BLaER1 treated with 17β-estradiol and CSF1 and Interleukin-3, amounts not matched to agents 10 nM and 100 nM (cell line): ENCODE measurements around the gene NUP188.
"Not testable (repeated sequence)": the region's sequence is repeated elsewhere in the genome, so short reads cannot be mapped to it uniquely, and the experiment has no call there.

ENCODE experiments used
- H3K27ac ChIP-seq, 11 experiments: shearing (Covaris generic); formaldehyde crosslinking; 2 replicates each; pipeline ENCODE4 v1.8.1; 2022
- H3K27me3 ChIP-seq, 11 experiments: shearing (Covaris generic); formaldehyde crosslinking; 2 replicates each; pipeline ENCODE4 v1.8.1; 2022
- H3K36me3 ChIP-seq, 11 experiments: shearing (Covaris generic); formaldehyde crosslinking; 2 replicates each; pipeline ENCODE4 v1.8.1; 2022
- H3K4me1 ChIP-seq, 10 experiments: shearing (Covaris generic); formaldehyde crosslinking; 2 replicates each; pipeline ENCODE4 v1.8.1; 2022
- H3K4me2 ChIP-seq, 11 experiments: shearing (Covaris generic); formaldehyde crosslinking; 2 replicates each; pipeline ENCODE4 v1.8.1; 2022
- H3K4me3 ChIP-seq, 10 experiments: shearing (Covaris generic); formaldehyde crosslinking; 2 replicates each; pipeline ENCODE4 v1.8.1; 2022
- H3K9ac ChIP-seq, 11 experiments: shearing (Covaris generic); formaldehyde crosslinking; 2 replicates each; pipeline ENCODE4 v1.8.1; 2022
- H3K9me3 ChIP-seq, 11 experiments: shearing (Covaris generic); formaldehyde crosslinking; replicated peaks in 1 of 11; 2 replicates each; pipeline ENCODE4 v1.8.1; 2022
- H4K20me1 ChIP-seq, 11 experiments: shearing (Covaris generic); formaldehyde crosslinking; 2 replicates each; pipeline ENCODE4 v1.8.1; 2022
- Cebpa-rat ChIP-seq, 11 experiments: shearing (Covaris generic); IDR thresholded peaks; 2 replicates each; pipeline ENCODE4 v1.8.1; 2022

Gene NUP188

GRCh38 chr9:128929560-128929959 is 17.9 kb upstream of the NUP188 start:
- Histone ChIP-seq H3K36me3 (peaks cover 0 to 22% (median 5%) of the 10 kb centered on the region in 11 experiments; a peak in 5 of 22 replicates), H3K9ac (no peak overlapping the region), H3K4me1 (peaks cover 0 to 4% (median 0%) of the 10 kb centered on the region in 10 experiments; a peak in 1 of 20 replicates), H3K4me2 (no peak overlapping the region), H3K4me3 (no peak overlapping the region), H3K27me3 (no peaks in the 10 kb centered on the region), H3K9me3 (no peaks in the 10 kb centered on the region), H4K20me1 (no peaks in the 10 kb centered on the region), H3K27ac (no peak overlapping the region)
- no peak for TF ChIP-seq Cebpa-rat (IDR thresholded peaks at IDR 0.05)

- Histone ChIP-seq H3K27ac (no peak overlapping the region), H3K9ac (no peak overlapping the region; a peak in 1 of 22 replicates)
These were observed 13.8 kb upstream of the NUP188 start for GRCh38 chr9:128933731-128934130.

GRCh38 chr9:128936171-128936865 is 11.2 kb upstream of the NUP188 start:
- H3K4me2 ChIP-seq, result no peak overlapping the region
- no peak overlapping the region for H3K4me3 ChIP-seq
- no peaks in the 10 kb centered on the region for H3K27me3 ChIP-seq
- H3K4me1 ChIP-seq, result no peaks in the 10 kb centered on the region
- no peaks in the 10 kb centered on the region; a peak in 1 of 22 replicates for H4K20me1 ChIP-seq
- no peak overlapping the region for H3K9ac ChIP-seq
- H3K27ac ChIP-seq, result no peak overlapping the region
- TF ChIP-seq Cebpa-rat (IDR thresholded peaks at IDR 0.05), result no peak
- peaks cover 0 to 21% (median 8%) of the 10 kb centered on the region in 11 experiments; a peak in 8 of 22 replicates for H3K36me3 ChIP-seq
- H3K9me3 ChIP-seq, result no peaks in the 10 kb centered on the region

More at GRCh38 chr9:128933731-128934130, 13.8 kb upstream of the NUP188 start:
- H3K4me3 ChIP-seq, result no peak overlapping the region
- H3K4me1 ChIP-seq, result no peaks in the 10 kb centered on the region
- H3K27me3 ChIP-seq, result no peaks in the 10 kb centered on the region
- TF ChIP-seq Cebpa-rat (IDR thresholded peaks at IDR 0.05), result no peak
- H3K4me2 ChIP-seq, result no peak overlapping the region
- no peaks in the 10 kb centered on the region for H3K9me3 ChIP-seq
- no peaks in the 10 kb centered on the region; a peak in 1 of 22 replicates for H4K20me1 ChIP-seq
- peaks cover 0 to 23% (median 8%) of the 10 kb centered on the region in 11 experiments; a peak in 5 of 22 replicates for H3K36me3 ChIP-seq

GRCh38 chr9:128937310-128938165 is 10.0 kb upstream of the NUP188 start:
- Histone ChIP-seq H3K27me3 (no peaks in the 10 kb centered on the region), H3K27ac (no peak overlapping the region), H3K4me3 (no peak overlapping the region), H3K4me2 (no peak overlapping the region), H4K20me1 (no peaks in the 10 kb centered on the region; a peak in 1 of 22 replicates), H3K4me1 (no peaks in the 10 kb centered on the region), H3K9ac (0 out of 22 replicates have a peak overlapping the region, but pooled peaks of 1 of the 11 experiments have one; percentile 1), H3K9me3 (no peaks in the 10 kb centered on the region), H3K36me3 (peaks cover 0 to 24% (median 8%) of the 10 kb centered on the region in 11 experiments; a peak in 10 of 22 replicates)
- TF ChIP-seq Cebpa-rat (IDR thresholded peaks at IDR 0.05), result no peak

GRCh38 chr9:128940271-128940921 is 7.1 kb upstream of the NUP188 start:
- H3K9me3 ChIP-seq, result no peaks in the 10 kb centered on the region
- H3K27me3 ChIP-seq, result no peaks in the 10 kb centered on the region
- H3K4me2 ChIP-seq, result no peak overlapping the region
- H4K20me1 ChIP-seq, result no peaks in the 10 kb centered on the region; a peak in 1 of 22 replicates
- TF ChIP-seq Cebpa-rat (IDR thresholded peaks at IDR 0.05), result no peak
- H3K36me3 ChIP-seq, result peaks cover 0 to 33% (median 5%) of the 10 kb centered on the region in 11 experiments; a peak in 12 of 22 replicates
- no peak overlapping the region; a peak in 1 of 22 replicates for H3K27ac ChIP-seq
- no peaks in the 10 kb centered on the region for H3K4me1 ChIP-seq
- H3K9ac ChIP-seq, result peak overlapping the region in 1 of 11 experiments; percentile 21; a peak in 1 of 22 replicates
- H3K4me3 ChIP-seq, result no peak overlapping the region

- Histone ChIP-seq H3K27me3 (no peaks in the 10 kb centered on the region), H3K27ac (no peak overlapping the region; a peak in 1 of 22 replicates), H3K4me1 (peaks cover under 1 to 6% (median 4%) of the 10 kb centered on the region in 10 experiments; a peak in 16 of 20 replicates), H4K20me1 (no peaks in the 10 kb centered on the region; a peak in 1 of 22 replicates), H3K36me3 (peaks cover 0 to 40% (median 9%) of the 10 kb centered on the region in 11 experiments; a peak in 16 of 22 replicates), H3K9me3 (no peaks in the 10 kb centered on the region), H3K9ac (peak overlapping the region in 1 of 11 experiments; percentile 21; a peak in 1 of 22 replicates), H3K4me2 (no peak overlapping the region), H3K4me3 (no peak overlapping the region)
- TF ChIP-seq Cebpa-rat (IDR thresholded peaks at IDR 0.05), result no peak
These were observed 6.3 kb upstream of the NUP188 start for GRCh38 chr9:128940946-128941755.

GRCh38 chr9:128943832-128944620 is 3.5 kb upstream of the NUP188 start:
- Histone ChIP-seq H3K9me3 (no peaks in the 10 kb centered on the region), H4K20me1 (peaks cover 0 to 7% (median 0%) of the 10 kb centered on the region in 11 experiments; a peak in 2 of 22 replicates), H3K36me3 (peaks cover 0 to 42% (median 12%) of the 10 kb centered on the region in 11 experiments; a peak in 17 of 22 replicates), H3K4me1 (peaks cover 17 to 22% (median 21%) of the 10 kb centered on the region in 10 experiments), H3K27me3 (no peaks in the 10 kb centered on the region), H3K4me3 (no peak overlapping the region), H3K9ac (peak overlapping the region in 1 of 11 experiments; percentile 25; a peak in 1 of 22 replicates), H3K4me2 (no peak overlapping the region), H3K27ac (no peak overlapping the region)
- no peak for TF ChIP-seq Cebpa-rat (IDR thresholded peaks at IDR 0.05)

GRCh38 chr9:128944966-128945365 is 2.5 kb upstream of the NUP188 start:
- peaks cover 2 to 50% (median 20%) of the 10 kb centered on the region in 11 experiments; a peak in 20 of 22 replicates for H3K36me3 ChIP-seq
- H3K27me3 ChIP-seq, result not testable (repeated sequence)

More at GRCh38 chr9:128944966-128945365, 2.5 kb upstream of the NUP188 start:
- Histone ChIP-seq H3K4me1 (peaks cover 22 to 32% (median 28%) of the 10 kb centered on the region in 10 experiments), H4K20me1 (peaks cover 0 to 14% (median 0%) of the 10 kb centered on the region in 11 experiments; a peak in 6 of 22 replicates)
- H3K9ac ChIP-seq, H3K27ac ChIP-seq, H3K4me2 ChIP-seq, H3K9me3 ChIP-seq, H3K4me3 ChIP-seq: not testable (repeated sequence)
